Measurements from ENCODE around the gene COL4A1.

Gene COL4A1

GRCh38 chr13:110341445-110342244 lies 34.7 kb upstream of the COL4A1 start:
- no peak for DNase-seq

GRCh38 chr13:110340812-110341444 lies 34.0 kb upstream of the COL4A1 start:
- no peak for DNase-seq

- DNase-seq: no peak
These were observed 33.1 kb upstream of the COL4A1 start for GRCh38 chr13:110339975-110340550.

DNA sequence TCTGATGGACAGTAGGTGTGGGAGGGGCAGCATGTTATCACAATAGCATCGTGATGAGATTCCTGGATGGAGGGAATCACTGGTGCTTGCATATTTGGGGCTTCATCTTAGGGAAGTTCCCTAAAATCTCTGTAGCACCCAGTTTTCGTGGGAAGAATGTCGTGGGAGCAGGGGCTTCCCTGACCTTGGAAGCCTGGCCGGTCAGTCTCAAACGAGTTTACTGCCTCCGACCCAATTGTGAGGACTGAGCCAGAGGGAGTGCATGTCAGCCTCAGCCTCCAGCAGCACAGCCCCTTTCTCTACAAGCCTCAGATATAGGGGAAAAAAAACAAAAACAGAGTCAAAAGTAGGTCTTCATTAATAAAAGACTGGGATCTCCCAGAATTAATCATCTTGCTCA lies 32.3 kb upstream of the COL4A1 start:
- DNase-seq: no peak

DNA sequence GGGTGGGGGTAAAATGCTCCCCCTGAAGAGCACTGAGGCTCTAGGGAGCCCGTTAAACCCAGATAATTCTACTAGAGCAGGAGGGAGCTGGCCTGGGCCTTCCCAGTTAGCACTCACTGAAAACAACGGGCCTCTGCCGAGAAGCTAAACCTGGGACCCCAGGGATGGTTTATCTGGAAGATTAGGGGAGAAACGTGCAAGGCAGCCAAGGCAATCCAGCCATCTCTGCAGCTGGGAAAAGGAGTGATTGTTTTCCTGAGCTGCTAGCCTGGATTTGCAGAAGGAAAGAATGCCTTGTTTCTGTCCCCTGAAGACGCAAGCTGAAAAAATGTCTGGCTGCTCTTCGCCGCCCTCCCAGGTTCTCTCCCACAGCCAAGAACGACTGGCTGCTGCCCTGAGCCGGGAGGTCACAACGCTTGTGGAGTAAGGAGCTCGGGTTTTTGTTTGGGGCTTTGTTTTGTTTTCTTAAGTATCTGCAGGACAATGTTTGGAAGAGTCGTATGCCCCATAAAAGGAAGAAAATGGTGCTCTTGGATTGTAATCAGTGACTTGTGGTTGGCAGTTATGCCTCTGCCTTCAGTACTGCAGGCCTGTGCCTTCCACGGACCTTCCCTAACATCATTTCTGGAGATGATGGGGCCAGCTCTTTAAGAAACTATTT lies 31.6 kb upstream of the COL4A1 start:
- no peak for DNase-seq

- no peak for DNase-seq
These were observed 30.3 kb upstream of the COL4A1 start for GRCh38 chr13:110337247-110337646.

- no peak for DNase-seq
These were observed 29.7 kb upstream of the COL4A1 start for GRCh38 chr13:110336681-110337080.

DNA sequence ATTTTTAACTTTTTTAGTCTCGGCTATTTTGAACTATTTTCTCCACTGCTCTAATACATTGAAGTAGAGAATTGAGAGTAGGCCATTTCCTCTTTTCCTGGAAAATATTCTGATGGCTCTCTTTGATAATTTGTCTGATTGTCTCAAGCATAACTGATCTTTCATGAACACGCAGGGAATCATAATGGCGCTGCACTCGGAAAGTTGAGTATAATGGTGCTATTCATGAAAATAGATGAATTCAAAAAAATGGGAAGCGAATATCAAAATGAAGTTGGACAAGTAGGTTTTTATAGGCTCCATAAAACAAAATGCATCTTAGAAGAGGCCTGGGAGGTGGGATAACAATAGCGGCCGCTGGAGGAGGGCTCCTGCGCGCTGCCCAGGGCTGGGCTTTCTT lies 29.2 kb upstream of the COL4A1 start:
- no peak for DNase-seq

DNA sequence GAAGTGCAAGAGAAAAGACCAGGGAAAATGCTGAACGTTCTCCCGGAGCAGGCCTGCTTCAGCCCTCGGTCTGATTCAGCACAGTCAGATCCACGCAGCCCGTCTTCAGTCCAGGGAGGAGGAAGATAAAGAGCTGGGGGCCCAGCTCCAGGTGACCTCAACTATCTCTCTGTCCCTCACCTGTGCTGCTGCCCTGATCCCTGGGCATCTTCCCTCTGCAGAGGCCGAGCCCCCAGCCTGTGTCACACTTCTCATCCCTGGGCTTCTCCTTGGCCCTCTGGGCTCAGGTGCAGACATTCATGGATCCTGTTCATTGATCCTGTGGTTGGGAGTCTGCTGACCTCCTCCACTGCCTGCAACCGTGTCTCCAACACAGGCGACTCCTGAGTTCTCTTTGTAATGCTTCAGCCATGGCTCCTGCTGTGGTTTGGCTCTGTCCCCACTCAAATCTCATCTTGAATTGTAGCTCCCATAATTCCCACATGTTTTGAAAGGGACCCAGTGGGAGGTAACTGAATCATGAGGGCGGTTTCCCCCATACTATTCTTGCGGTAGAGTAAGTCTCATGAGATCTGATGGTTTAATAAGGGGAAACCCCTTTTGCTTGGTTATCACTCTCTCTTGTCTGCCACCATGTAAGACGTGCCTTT lies 28.0 kb upstream of the COL4A1 start:
- DNase-seq: no peak

GRCh38 chr13:110334256-110334655 lies 27.3 kb upstream of the COL4A1 start:
- DNase-seq: no peak

DNA sequence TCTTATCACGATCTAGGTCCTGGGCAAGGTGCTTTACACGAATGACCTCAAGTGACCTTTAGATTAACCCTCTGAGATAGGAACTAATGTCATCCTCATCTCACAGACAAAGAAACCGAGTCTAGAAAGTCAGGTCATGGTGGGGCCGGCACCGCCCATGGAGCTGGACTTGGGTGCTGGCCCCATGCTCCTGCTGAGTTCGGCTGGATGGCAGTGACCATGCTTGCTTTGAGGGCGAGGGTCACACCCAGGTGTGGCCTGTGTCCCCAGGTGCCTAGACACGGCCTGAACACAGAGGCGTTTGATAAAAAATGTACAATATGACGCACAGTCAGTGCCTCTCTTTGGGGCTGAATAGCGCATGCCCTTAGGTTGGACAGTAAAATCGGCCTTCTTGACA lies 26.9 kb upstream of the COL4A1 start:
- DNase-seq: no peak

GRCh38 chr13:110332750-110333149 lies 25.8 kb upstream of the COL4A1 start:
- DNase-seq: no peak

DNA sequence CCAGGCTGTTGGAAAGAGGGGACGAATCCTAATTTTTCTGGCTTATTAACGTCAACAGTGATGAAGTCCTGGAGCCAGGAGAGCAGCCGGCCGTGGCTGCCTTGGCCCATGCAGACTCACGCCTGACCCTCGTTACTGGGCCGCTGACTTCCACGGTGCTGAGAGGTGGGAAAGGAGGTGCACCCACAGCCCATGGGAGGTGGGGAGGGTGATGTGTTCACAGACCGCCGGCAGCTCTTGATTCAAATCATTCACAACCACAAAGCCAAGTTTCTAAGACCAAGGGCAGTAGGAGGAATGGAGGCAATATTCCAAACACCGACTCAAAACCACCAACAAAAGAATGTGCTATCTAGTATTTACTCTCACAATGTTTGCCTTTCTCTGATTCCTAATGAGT lies 24.4 kb upstream of the COL4A1 start:
- DNase-seq: no peak

GRCh38 chr13:110330491-110331011 lies 23.6 kb upstream of the COL4A1 start:
- DNase-seq: no peak

GRCh38 chr13:110329798-110330461 lies 23.0 kb upstream of the COL4A1 start:
- no peak for DNase-seq

GRCh38 chr13:110329258-110329657 lies 22.3 kb upstream of the COL4A1 start:
- no peak for DNase-seq

DNA sequence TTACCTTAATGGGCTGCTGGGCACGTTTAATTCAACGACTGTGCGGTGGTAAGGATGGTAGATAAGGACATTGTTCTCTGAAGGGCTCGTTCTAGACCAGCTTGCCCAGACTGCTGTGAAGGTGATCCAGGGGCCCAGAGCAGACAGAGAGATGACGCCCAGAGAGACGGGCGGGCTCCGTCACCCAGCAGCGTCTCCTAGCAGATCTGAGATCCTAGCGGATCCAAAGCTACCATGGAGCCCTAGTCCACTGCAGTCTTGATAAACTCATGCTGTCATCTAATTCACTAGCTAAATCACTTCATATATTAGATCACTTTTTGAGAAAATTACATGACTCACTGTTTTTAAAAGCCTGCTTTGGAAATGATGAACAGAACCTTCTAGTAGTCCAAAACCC lies 21.6 kb upstream of the COL4A1 start:
- no peak for DNase-seq

GRCh38 chr13:110327051-110327721 lies 20.2 kb upstream of the COL4A1 start:
- DNase-seq: no peak

DNA sequence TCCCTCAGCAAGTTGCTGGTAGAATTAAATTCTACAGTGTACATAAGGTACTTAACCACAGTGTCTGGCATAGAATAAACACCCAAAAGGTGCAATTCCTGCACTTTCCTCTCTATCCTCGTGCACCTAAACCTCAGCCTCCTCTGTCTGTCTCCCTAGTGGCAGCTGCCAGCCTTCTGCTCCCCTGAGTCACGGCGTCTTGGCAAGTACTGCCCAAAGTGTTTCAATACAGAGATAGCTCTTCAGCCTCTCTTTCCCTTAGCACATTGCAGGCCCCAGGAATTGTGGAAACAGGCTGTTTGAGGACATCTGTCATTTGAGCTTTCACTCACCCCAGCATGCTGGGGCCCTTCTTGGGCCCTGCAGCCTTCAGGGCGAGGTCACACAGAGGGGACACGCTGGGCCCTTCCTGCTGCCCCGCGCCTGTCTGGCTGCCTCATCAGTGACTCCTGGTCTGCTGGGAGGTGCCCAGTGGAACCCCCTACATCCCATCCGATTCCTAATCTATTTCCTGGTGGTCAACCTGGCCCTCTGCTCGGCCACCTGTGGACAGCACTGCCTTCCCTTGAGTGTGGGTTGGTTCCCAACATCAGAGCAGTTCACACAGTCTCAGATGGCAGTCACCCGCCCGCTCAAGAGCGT lies 19.4 kb upstream of the COL4A1 start:
- no peak for DNase-seq

DNA sequence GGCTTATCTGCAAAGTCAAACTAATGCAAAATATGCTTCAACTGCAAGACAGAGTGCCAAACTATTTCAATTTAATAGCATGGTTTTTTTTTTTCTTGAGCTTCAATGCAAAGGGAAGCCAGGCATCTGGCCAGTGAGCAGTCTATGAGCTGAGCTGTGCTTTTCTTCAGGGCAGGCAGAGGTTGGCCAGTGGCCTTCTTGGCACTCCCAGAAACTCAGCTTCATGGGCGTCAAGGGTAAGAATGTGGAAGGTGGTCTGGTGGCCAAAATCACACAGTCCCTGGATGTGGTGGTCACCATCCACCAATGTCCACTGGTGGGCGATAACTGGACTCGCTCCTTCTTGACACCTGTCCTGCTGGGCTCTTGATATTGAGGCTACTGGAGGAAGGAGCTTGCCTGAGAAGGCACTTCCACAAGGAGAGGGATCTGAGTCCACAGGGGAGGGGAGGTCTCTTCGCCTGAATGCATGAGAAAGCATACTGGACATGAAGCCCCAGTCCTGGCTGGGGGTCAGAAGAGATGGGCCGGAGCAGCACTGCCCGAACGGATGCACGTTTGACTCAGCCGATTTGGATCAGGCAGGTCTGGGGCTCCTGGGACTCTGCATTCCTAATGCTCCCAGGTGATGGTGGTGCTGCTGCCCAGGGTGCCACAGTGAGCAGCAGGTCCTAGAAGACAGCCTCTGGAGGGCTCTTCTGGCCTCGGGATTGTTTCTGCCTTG lies 17.2 kb upstream of the COL4A1 start:
- no peak for DNase-seq

Measured in KG1 (cell line).